HepG2 (cell line): ENCODE measurements around the gene ANO6.

Experiments
- ASH2L ChIP-seq: fragments of 300-600, 200-600 bp; sonication (generic); IDR thresholded peaks from 2 replicates; pipeline ENCODE4 v1.7.0; 2017; ENCODE audit warnings: low read depth, mild to moderate bottlenecking, moderate library complexity, mixed read lengths, low read length; ENCODE audit not compliant: insufficient read length
- ATM ChIP-seq: fragments of 450-650 bp; IDR thresholded peaks from 2 replicates; pipeline ENCODE4 v1.7.1; 2017; ENCODE audit warnings: mild to moderate bottlenecking, borderline replicate concordance
- CHD2 ChIP-seq: IDR thresholded peaks from 2 replicates; pipeline ENCODE4 v1.6.1; 2011; ENCODE audit warnings: low read depth, low read length, improper control_type of control experiment
- EP300 ChIP-seq, 3 experiments: sonication (generic) in 1 of 3; formaldehyde crosslinking in 1 of 3; IDR thresholded peaks; 2 replicates each; pipeline versions ENCODE4 v1.5.1 to v1.6.1; 2011 to 2020; ENCODE audit warnings: low read depth in 2 of 3, low read length in 2 of 3, borderline replicate concordance in 1 of 3, improper control_type of control experiment in 1 of 3, mild to moderate bottlenecking in 1 of 3, missing genetic modification reagents in 1 of 3, moderate library complexity in 1 of 3
- MAFK ChIP-seq, 2 experiments: IDR thresholded peaks in 1 of 2; conservative IDR thresholded peaks in 1 of 2; 2 replicates each; pipeline ENCODE4 v1.6.1; 2011; ENCODE audit warnings: improper control_type of control experiment in 2 of 2, low read length in 2 of 2
- NONO ChIP-seq, 2 experiments: fragments of 450-650 bp in 1 of 2; sonication (generic) in 1 of 2; formaldehyde crosslinking in 1 of 2; IDR thresholded peaks in 1 of 2; conservative IDR thresholded peaks in 1 of 2; 2 replicates each; pipeline versions ENCODE4 v1.6.1 to v1.8.0; 2017 to 2022; ENCODE audit warnings: mild to moderate bottlenecking in 1 of 2, missing genetic modification reagents in 1 of 2, moderate library complexity in 1 of 2
- SIX1 ChIP-seq: sonication (generic); formaldehyde crosslinking; IDR thresholded peaks from 2 replicates; pipeline ENCODE4 v1.4.0; 2020; ENCODE audit warnings: missing genetic modification reagents, borderline replicate concordance
- SMAD3 ChIP-seq: sonication (generic); formaldehyde crosslinking; IDR thresholded peaks from 2 replicates; pipeline ENCODE4 v1.4.0; 2020; ENCODE audit warnings: missing genetic modification reagents
- ZNF549 ChIP-seq: sonication (generic); formaldehyde crosslinking; IDR thresholded peaks from 2 replicates; pipeline ENCODE4 v1.5.0; 2020; ENCODE audit warnings: missing genetic modification reagents
- TF ChIP-seq, protein P1 (sequence below): sonication (generic); formaldehyde crosslinking; IDR thresholded peaks from 2 replicates; pipeline ENCODE4 v1.4.0; 2020; ENCODE audit warnings: missing genetic modification reagents
- TF ChIP-seq, protein P2 (sequence below): sonication (generic); formaldehyde crosslinking; IDR thresholded peaks from 2 replicates; pipeline ENCODE4 v1.4.0; 2020; ENCODE audit warnings: low read depth, mild to moderate bottlenecking, missing genetic modification reagents

DNA sequence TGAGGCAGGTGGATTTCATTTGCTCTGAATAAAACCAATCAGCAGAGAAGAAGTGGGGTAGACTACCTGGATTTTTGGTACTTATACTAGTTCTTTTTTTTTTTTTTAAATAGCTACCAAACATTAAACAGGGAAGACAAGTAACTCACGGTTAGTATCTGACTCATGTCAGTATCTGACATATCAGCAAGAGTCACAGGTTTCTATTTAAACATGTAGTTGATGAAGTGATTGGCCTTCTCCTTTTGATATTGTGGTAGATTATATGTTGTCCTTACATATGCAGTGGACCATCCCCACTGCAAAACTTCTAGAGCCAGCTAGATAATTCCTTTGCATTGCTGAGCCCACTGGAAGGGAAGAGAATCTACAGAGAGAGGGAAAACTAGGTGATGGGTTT lies 208.0 kb downstream of the ANO6 start:
- TF ChIP-seq ASH2L (no peak), ZNF549 (no peak), ATM (no peak), SMAD3 (CRISPR knock-in tag) (no peak), SIX1 (CRISPR knock-in tag) (no peak), EP300 (IDR thresholded peaks at IDR 0.05; ENCODE audit: low read depth in 2 of 2, low read length in 2 of 2) (no peak), EP300 (CRISPR knock-in tag; IDR thresholded peaks at IDR 0.05; ENCODE audit: borderline replicate concordance) (no peak), NONO (IDR thresholded peaks at IDR 0.05) (no peak), NONO (CRISPR knock-in tag; conservative IDR thresholded peaks at IDR 0.05) (no peak), MAFK (conservative IDR thresholded peaks at IDR 0.05 in 1 of 2, IDR thresholded peaks at IDR 0.05 in 1 of 2; ENCODE audit: low read length in 2 of 2) (no peak), CHD2 (no peak)
- TF ChIP-seq, protein P1, sequence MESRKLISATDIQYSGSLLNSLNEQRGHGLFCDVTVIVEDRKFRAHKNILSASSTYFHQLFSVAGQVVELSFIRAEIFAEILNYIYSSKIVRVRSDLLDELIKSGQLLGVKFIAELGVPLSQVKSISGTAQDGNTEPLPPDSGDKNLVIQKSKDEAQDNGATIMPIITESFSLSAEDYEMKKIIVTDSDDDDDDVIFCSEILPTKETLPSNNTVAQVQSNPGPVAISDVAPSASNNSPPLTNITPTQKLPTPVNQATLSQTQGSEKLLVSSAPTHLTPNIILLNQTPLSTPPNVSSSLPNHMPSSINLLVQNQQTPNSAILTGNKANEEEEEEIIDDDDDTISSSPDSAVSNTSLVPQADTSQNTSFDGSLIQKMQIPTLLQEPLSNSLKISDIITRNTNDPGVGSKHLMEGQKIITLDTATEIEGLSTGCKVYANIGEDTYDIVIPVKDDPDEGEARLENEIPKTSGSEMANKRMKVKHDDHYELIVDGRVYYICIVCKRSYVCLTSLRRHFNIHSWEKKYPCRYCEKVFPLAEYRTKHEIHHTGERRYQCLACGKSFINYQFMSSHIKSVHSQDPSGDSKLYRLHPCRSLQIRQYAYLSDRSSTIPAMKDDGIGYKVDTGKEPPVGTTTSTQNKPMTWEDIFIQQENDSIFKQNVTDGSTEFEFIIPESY (CRISPR knock-in tag), result no peak
- TF ChIP-seq, protein P2, sequence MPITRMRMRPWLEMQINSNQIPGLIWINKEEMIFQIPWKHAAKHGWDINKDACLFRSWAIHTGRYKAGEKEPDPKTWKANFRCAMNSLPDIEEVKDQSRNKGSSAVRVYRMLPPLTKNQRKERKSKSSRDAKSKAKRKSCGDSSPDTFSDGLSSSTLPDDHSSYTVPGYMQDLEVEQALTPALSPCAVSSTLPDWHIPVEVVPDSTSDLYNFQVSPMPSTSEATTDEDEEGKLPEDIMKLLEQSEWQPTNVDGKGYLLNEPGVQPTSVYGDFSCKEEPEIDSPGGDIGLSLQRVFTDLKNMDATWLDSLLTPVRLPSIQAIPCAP (CRISPR knock-in tag), result no peak
